ENCODE measurements around the gene FLNC.

Gene FLNC

GRCh38 chr7:128879939-128880746, 49.9 kb downstream of the FLNC start:
- DNase-seq: no peak

GRCh38 chr7:128880791-128881457, 50.7 kb downstream of the FLNC start:
- no peak for DNase-seq

GRCh38 chr7:128881458-128882125, 51.4 kb downstream of the FLNC start:
- no peak for DNase-seq

- DNase-seq: no peak
Observed at GRCh38 chr7:128882134-128882533, 51.9 kb downstream of the FLNC start.

GRCh38 chr7:128883622-128884448, 53.6 kb downstream of the FLNC start:
- DNase-seq: peak; percentile 88

- DNase-seq: no peak
Observed at GRCh38 chr7:128884561-128885369, 54.6 kb downstream of the FLNC start.

GRCh38 chr7:128885370-128886187, 55.4 kb downstream of the FLNC start:
- DNase-seq: no peak

GRCh38 chr7:128886391-128887168, 56.4 kb downstream of the FLNC start:
- DNase-seq: no peak

- DNase-seq: no peak
Observed at GRCh38 chr7:128887169-128888038, 57.2 kb downstream of the FLNC start.

GRCh38 chr7:128888039-128888755, 58.0 kb downstream of the FLNC start:
- no peak for DNase-seq

GRCh38 chr7:128888756-128889095, 58.5 kb downstream of the FLNC start:
- no peak for DNase-seq

- DNase-seq: no peak
Observed at GRCh38 chr7:128889121-128889520, 58.9 kb downstream of the FLNC start.

GRCh38 chr7:128890306-128891109, 60.3 kb downstream of the FLNC start:
- DNase-seq: no peak

GRCh38 chr7:128891110-128891941, 61.1 kb downstream of the FLNC start:
- no peak for DNase-seq

GRCh38 chr7:128891942-128892269, 61.7 kb downstream of the FLNC start:
- no peak for DNase-seq

GRCh38 chr7:128892521-128893250, 62.5 kb downstream of the FLNC start:
- DNase-seq: no peak

Data from stimulated activated CD4-positive, alpha-beta T cell treated with anti-CD3 and anti-CD28 coated beads, Interleukin-12 subunit alpha, Interleukin-12 subunit beta, amount 100 ng/mL, for 4 hours (primary cell).